GF-D8 (cell line): ENCODE results near the gene THRB.

Experiments
- DNase-seq: peaks from one replicate; lab custom pipeline; 2025; lab: John Stamatoyannopoulos, UW

THRB gene

DNA sequence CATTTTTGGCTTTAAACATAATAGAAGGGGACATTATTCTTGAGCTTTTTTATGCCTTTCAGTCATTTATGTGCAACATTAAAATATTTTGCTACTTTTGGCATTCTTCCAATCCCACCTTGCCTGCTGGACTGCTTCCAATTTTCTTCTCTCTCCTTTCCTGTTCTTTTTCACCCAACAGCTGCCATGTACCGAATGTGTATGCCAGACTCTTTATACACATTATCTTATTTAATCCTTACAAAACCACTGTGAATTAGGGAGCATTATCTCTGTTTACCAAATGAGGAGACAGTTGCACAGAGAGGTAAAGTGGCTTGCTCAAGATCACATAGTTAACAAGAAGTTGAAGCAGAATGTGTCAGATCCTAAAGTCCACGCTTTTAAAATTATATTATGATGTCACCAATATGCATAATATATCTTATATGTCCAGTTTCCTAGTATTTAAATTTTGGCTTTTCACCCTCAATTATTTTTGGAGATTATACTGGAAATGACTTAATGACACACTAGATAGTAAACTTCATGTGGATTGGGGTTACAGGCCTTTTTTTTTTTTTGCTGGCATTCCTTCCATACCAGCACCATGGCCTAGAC, 231.5 kb downstream of the THRB start:
- no peak for DNase-seq

GRCh38 chr3:24261521-24261920, 233.1 kb downstream of the THRB start:
- no peak for DNase-seq

GRCh38 chr3:24259901-24260512, 234.6 kb downstream of the THRB start:
- DNase-seq, result no peak

DNA sequence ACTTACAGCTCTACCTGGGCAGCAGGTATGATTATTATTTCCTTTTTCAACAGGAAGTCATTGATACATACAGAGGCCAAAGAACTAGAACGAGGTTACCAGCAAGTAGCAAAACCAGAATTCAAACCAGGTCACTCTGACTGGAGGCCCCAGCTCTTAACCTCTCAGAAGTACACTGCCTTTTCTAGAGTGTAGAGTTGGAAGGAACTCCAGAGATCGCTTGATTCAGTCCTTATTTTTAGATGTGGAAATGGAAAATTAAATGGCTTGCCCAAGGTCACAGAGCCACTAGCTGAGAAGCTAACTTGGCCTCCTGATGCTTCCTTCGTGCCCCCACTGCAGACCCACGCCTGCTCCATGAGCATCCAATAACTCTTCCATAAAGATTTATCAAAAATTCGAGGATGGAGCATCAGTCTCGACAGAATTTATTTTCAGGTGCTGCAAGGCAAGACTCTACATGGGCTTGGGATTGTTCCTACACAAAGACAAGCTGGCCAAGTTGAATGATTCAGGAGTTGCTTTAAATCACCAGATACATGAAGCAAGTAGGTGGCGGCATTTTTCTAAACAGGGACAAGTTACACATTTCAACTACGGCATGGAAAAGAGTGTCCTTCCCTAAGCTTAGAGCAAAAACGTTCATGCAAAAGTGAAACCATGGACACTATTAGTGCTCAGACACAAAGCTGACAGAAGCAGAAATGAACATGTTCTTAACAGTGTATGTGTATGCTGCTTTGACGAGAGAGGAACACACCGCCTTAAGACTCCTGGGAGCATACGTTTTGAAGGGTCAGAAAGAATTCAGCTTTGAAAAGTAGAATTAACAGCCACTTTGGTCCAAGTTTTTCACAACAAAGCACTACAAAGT, 235.7 kb downstream of the THRB start:
- no peak for DNase-seq

DNA sequence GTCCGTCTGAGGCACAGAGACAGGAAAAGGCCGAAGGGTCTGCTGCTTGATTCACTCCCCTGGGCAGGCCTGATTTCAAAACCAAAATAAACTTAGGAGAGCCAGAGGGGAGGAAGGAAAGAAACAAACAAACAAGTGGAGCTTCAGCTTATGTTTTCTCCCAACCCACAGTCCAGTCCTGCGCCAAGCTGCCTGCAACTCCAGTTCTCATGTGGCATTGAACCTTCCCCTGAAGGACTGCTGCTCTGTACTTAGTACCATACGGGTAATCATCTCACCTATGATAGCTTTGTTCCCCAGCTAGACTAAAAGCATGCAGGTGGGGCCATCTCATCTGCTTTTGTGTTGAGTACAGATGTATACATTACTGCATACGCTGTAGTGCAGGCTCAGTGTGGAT, 236.4 kb downstream of the THRB start:
- no peak for DNase-seq

DNA sequence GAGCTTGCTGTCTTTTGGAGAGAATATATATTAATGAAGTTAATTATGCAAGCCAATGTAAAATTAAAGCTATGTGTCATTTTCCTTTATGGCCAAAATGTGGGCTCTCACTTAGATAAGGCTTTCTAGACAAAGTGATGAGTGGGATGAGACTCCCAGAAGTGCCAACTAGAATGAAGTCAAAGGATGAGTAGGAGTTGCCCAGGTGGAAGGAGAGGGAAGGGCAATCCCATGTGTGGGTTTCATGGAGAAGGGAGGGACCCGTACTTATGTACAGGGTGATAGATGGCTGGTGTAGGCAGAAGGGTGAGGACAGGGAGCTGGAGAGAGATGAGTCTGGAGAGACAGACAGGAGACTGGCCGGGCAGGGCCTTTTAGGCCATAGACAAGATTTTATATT, 239.2 kb downstream of the THRB start:
- DNase-seq, result no peak

GRCh38 chr3:24254649-24255048, 240.0 kb downstream of the THRB start:
- DNase-seq, result no peak

DNA sequence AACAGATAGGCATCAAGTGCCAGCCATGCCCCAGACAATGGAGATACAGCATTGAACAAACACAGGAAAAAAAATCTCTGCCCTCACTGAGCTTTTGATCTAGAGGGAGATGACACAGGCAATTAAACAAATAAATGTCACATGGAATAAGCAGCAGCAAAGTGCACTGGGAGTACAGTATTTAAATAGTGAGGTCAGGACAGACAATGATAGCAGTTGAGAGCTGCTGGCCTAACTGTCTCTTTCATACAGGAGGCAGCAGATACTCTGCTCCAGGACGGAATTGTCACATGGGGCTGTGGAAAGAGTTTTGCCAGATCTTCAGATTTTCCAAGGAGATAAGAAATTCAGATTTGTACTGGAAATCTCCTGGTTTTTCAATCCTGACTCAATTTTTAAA, 241.3 kb downstream of the THRB start:
- no peak for DNase-seq

- no peak for DNase-seq
Measured at GRCh38 chr3:24249523-24249922, 245.1 kb downstream of the THRB start.

GRCh38 chr3:24245056-24245455, 249.6 kb downstream of the THRB start:
- no peak for DNase-seq

DNA sequence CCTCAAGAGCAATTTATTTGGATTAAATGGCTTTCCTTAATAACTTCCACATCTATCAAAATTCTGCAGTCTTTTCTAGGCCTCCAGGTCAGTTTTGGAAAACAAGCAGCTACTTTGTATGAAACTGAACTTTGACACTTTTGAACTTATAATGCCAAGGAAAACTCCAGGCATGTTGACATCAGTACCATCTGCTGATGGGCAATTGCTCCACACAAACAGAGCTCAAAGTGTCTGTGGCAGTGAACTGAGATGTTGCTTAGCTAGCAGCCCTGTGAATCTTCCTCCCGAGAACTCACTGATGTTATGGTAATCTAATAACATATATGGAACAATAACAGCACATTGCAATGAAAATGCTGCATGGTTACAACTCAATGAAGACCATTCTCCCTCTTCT, 250.2 kb downstream of the THRB start:
- DNase-seq, result no peak

DNA sequence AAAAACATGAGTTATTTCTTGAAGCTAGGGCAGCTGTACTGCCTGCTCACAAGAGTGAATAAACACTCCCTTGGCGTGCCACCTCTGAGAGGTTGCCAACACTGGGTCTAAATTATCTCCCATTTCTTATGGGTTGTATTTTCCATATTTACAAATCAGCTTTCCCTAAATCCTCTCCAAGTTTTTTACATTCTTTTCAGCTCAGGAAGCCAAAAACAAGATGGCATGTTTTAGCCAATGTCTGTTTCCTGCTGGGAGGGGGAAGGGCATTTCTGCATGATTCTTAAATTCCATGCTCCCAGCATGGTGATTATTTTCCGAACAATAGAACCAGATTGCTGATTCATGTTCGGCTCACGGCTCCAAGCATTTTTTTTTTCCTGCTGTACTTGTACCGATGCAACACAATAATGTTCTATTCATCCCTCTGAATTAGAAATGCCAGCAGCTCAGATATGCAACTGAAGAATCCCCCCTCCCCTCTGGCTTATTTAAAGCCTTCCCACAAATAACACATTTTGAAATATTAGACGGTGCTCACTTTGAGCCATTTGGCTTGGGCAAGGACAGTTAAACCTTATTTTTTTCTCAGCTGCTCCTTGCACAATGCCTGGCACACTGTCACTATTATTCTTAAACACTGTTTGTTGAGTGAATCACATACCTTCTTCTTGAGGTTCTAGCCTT, 252.5 kb downstream of the THRB start:
- DNase-seq, result no peak

DNA sequence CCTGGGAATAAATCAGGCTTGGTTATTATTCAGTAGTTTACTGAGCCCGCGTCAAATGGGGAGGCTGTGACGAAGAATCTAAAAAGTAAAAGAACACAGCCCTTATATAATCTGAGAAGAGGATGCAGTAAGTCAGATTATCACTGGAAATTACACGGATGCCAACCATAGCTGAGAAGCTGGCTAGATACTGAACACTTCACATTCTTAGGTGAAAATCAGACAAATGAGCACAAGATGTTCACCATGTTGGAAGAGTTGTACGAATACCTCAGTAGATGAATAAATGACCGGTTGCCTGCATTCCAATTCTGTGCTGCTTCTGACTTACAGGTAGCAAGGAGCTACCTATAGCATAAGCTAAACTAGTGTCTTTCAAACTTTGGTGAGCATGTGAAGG, 254.3 kb downstream of the THRB start:
- DNase-seq, result no peak

DNA sequence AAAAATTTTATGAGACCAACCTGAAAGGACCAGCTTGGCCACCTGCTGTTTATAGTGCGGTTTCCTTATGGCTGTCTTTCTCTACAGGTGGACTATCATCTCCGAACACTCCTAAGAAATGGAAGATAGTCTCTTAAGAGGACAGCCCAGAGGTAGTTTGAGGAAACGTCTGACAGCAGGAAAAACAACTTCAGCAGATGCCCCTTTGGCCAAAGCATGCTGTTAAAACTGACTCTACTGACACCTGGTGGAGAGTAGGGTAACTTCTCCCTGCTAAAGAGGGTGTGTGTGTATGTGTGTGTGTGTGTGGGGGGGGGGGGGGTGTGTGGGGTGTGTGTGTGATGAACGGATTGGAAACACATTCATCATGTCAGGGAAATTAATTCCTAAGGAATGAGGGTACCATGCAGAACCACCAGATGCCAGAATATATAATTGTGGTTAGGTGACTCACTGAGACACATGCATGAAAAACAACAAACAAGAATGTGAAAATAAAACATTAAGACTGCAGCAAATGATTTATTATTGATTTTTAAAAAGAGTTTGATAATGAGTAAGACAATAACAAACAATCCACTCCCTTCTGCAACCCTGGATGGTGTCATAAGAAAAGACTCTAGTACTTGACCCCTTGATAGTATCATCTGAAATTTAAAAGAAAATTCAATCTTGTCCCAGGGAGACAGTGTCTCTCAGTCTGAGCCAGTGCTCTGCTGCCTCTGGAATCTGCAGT, 256.5 kb downstream of the THRB start:
- no peak for DNase-seq

- no peak for DNase-seq
Measured at GRCh38 chr3:24235121-24235520, 259.5 kb downstream of the THRB start.

DNA sequence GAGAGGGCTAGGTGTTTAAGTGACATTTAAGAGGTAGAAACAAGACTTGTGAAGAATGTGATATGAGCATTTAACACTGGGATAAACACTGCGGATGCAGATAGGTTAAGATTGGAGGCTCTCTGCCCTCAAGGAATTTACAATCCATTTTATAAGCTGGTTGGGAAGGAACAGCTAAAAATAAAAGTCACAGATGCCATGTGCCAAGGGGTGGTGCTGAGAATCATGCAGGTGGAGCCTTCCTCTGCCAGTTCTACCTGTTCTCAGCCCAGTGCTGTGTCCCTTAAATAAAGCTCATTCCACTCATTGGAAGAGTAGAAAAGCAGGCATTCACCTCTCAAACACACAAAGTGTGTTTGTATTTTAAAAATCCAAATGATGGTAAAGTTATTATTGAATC, 261.9 kb downstream of the THRB start:
- DNase-seq, result no peak

DNA sequence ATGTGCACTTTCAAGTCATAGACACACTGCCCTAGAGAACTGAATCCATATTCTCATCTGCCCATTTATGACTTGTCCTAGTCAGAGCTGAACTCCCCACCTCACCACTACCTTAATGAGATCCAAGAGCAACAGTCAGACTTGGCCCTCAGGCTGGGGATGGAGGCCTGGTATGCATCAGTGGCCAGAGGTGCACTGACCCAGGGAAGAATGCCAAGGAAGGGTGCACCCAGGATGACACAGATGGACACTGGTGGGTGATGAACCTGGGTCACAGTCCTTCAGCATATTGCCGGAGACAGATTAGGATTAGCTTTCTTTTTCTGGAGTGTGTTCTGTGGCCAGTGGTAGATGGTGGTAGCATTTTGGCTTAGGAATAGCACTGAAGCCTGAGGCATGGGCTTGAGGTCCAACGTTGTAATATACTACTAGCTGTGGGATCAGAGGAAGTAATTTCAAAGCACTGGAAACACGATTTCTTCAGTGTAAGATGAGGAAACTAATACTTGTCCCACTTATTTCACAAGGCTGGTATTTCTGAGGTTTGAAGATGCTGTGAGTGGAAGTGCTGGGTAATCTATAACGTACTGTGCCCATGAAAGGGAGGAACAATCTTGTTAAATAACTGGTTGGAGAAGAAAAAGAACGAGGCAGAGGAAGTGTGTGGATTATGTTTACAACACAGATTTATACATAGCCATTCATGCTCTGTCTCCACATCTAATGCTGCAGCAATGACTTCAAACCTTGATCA, 265.0 kb downstream of the THRB start:
- DNase-seq, result no peak

DNA sequence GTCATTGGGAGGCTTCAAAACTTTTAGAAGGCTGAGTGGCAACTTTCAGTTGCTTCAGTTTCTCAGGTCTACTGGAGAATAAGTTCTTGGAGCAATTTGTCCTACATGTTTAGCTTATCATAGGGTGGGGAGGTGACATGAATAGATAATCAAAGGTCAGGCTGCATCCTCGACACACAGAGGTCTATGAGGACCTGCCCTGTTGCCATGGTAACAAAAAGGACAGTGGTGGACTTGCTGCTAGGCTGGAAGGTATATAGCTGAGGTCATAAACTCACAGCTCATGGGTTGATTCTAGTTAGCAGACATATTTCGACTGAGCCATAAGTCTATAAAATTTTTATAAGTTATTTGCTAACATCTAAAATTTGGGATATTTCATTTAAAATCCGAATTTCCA, 267.0 kb downstream of the THRB start:
- DNase-seq, result no peak

- no peak for DNase-seq
Measured at GRCh38 chr3:24226397-24226796, 268.3 kb downstream of the THRB start.

DNA sequence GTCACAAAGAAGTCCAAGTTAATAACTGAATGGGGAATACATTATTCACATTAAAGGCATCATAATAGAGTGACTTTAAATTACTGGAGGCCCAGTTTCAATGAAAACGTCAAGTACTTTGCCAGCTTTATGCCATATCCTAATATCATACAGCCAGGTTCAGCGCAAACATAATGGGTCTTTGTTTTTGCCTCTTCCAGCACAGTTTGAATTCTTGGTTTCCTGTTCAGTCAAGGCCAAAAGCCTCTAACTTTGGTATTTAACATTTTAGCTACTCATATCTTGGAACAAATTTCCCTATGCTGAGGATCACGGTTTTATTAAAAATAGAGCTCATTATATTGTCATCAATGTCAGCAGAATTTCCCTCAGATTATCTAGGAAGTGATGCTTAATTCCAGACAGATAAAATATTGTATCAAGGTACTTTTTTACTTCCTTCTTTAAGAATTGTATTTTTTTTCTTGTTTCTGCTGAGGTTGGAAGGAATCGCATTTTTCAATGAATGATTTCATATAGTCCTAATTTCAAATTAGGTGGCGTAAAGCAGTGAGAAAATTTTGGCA, 269.2 kb downstream of the THRB start:
- no peak for DNase-seq
